Uterus (tissue), 2 donors: Measurements from ENCODE around the gene SERGEF.

Source experiments
- POLR2A ChIP-seq, 2 donors: fragments of 450-650 bp; IDR thresholded peaks; one replicate each; pipeline ENCODE4 v1.6.1; 2016; ENCODE audit warnings: antibody characterized with exemption in 2 of 2, mild to moderate bottlenecking in 1 of 2, moderate library complexity in 1 of 2
- TF ChIP-seq, protein P1 (sequence below), 4 experiments: fragments of 200-600 bp in 2 of 4; fragments of 450-650 bp in 2 of 4; sonication (generic) in 2 of 4; IDR thresholded peaks; one replicate each; pipeline ENCODE4 v1.5.1; 2016 to 2019; ENCODE audit warnings: antibody characterized with exemption in 4 of 4, mild to moderate bottlenecking in 2 of 4, moderate library complexity in 1 of 4

DNA sequence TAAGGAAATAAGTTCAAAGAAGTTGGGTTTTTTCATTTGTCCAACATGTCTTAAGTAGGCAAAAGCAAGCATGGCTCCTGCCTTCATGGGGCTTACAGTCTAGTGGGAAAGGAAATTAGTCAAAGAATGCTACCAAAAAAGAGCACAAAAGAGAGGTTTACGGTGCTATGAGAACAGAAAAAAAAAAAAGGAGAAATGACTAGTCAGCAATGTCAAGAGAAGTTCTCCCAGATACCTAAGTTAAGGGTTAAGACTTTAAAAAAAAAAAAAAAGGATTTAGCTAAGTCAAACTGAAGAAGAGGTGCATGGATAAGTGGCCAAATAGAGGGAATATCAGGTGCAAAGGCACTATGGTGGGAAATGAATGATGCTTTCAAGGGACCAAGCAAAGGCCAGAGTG, 29.3 kb downstream of the SERGEF start:
- TF ChIP-seq, protein P1, sequence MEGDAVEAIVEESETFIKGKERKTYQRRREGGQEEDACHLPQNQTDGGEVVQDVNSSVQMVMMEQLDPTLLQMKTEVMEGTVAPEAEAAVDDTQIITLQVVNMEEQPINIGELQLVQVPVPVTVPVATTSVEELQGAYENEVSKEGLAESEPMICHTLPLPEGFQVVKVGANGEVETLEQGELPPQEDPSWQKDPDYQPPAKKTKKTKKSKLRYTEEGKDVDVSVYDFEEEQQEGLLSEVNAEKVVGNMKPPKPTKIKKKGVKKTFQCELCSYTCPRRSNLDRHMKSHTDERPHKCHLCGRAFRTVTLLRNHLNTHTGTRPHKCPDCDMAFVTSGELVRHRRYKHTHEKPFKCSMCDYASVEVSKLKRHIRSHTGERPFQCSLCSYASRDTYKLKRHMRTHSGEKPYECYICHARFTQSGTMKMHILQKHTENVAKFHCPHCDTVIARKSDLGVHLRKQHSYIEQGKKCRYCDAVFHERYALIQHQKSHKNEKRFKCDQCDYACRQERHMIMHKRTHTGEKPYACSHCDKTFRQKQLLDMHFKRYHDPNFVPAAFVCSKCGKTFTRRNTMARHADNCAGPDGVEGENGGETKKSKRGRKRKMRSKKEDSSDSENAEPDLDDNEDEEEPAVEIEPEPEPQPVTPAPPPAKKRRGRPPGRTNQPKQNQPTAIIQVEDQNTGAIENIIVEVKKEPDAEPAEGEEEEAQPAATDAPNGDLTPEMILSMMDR (IDR thresholded peaks at IDR 0.05) = no peak
- TF ChIP-seq POLR2A (IDR thresholded peaks at IDR 0.05) = no peak
